Sciatic nerve (tissue), 2 donors: Measurements from ENCODE around the gene RPS6KA2. TPM values are rescaled to one million over a fixed set of nuclear protein-coding genes. Genes with fewer than 3 reads are reported as not detected.
"Not testable (repeated sequence)": the region's sequence is repeated elsewhere in the genome, so short reads cannot be mapped to it uniquely, and the experiment has no call there.

Experiments used
- ATAC-seq: fragments of 200-7000 bp; cut with Tn5 transposase; one replicate; pipeline ENCODE4 v1.9.1; 2020; ENCODE audit warnings: mild to moderate bottlenecking, moderate library complexity
- DNase-seq: peaks from one replicate; pipeline ENCODE4 v3.0.0-alpha.2; 2020; ENCODE audit warnings: low spot score
- intact Hi-C: fragments of 100-400 bp; cut with DNase I; formaldehyde crosslinking; loops from one replicate; pipeline ENCODE4 v1.14.2; 2022
- total RNA-seq: library from RNA; stranded (reverse); fragmentation: NEBNext Ultra II Directional; extraction: Animal tissue kit (Norgen Biotek cat#: 25700); gene quantifications from one replicate; pipeline ENCODE4 v1.2.1, GENCODE V29; 2021
- donor health status: DM: no; HTN: no; CAD: no.
- donor health status: DM: no; HTN: no; CAD: no.

Gene RPS6KA2
- total RNA-seq, 1 donor from 2014 or later: 69.9 TPM

DNA sequence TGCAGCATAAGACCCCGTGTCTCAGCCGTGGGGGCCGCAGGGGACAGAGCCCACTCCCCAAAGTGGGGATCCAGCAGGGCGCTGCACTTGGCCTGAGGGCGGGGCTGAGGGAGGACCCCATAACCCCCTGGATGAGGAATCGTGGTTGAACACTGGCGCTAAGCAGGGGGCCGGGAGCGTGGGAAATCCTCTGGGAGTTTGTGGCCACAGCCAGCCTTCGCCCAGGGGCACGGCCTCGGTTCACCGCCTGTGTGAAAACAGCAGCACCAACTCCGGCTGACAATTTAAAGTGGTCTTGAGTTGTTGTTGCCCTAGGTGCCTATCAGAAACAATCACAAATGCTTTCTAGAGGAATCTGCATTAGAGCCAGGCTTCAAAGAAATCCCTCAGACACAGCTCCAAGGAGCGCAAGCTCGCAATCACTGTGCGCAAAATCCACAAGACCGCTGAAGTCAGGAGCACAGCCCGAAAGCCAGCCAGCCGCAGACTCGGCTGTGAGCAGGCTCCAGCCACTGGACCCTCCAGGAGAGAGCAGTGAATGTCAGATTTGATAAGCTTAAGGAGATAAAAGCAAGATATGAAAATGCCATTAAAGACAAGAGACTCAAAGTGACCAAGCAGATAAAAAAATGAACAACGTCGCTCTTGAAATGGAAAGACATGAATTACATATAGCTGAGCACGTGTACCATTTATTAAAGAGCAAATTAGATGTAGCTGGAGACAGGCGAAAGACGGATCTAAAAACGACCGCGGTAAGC, 10.9 kb upstream of the RPS6KA2 start:
- DNase-seq (no peak), ATAC-seq (no peak)
- intact Hi-C loops: no loop called here

DNA sequence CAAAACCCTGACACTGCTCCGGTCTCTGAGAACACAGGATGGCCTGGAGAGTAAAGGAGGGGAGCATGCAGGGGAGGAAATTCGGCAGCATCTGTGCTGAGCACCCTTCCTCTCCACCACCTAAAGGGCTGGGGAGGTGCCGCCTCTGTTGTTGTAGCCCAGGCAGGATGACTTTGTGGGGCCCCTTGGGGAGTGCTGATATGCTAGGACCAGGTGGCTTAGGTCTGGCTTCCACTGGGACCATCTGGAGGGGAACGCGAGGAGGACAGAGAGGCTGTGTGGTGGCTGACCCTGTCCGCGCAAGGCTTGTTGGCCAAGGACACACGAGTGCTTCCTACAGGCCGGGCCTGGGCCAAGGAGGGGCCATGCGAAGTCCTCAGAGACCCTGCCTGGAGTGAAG, 9.9 kb upstream of the RPS6KA2 start:
- DNase-seq: no peak
- intact Hi-C loops: no loop called here
- ATAC-seq: no peak

DNA sequence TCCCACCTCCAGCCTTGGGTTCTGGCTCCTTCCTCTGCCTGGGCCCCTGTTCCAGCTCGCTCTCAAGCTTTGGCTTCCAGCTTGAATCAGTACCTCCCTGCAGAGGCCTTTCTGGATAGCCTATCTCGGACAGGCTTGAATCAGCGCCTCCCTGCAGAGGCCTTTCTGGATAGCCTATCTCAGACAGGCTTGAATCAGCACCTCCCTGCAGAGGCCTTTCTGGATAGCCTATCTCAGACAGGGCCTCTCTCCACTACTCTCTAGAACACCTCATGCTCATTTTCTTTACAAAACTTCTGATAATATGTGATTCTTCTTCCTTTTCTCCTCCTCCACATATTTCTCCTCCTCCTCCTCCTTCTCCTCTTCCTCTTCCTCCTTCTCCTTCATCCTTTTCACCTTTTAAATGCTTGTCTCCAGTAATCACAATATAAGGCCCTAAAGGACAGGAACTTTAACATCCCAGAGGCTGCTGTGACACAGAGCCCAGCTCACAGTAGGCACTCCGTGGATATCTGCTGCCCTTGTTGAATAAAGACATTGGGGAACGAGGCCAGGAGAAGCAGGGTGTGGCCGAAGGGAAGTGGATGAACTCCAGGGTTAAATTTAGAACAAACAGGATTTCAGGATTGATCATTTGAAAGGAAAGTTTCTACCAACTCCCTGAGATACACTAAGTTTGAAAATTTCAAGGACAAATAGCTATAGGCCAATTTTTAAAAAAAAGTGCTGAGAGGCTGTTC, 9.3 kb upstream of the RPS6KA2 start:
- DNase-seq: no peak
- intact Hi-C loops: no loop called here
- no peak for ATAC-seq

DNA sequence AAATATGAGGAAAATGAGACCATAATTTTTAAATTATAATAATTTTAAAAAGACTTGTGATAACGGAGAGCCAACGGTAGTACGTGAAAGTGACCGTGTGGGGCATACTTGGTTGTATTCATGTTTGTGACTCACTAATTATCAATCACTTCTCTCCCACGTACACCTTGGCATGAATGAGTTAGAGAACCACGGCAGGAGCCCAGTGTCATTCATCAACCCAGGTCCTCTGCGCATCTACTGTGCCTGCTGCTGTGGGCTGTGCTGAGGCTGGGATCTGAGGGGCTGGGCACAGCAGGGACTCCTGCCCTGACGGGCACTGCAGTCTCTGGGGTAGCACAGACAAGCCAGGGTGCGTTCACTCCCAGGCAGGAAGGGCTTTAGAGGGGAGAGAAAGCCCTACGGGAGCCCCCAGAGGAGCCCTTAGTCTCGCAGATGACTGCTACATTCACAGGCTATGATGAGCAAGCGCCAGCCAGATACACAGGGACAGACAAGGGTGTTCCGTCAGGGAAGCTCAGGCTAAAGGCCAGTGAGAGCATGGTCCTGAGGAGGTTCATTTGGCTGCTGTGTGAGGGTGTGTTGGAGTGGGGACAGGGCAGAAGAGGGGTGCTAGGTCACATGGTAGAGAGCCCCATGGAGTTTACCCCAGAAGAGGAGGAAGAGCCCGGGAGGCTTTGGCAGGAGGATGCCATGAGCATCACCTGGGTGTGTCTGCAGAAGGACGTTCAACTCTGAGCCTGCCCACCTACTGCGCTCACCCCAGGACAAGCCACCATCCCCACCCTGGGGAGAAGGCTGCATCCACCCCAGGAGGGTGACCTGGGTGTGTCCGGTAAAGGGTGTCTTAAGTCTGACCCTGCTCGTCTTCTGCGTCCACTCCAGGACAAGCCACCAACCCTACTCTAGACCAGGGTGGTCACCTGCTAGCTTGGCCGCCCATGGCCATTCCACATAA, 8.2 kb upstream of the RPS6KA2 start:
- DNase-seq (no peak), ATAC-seq (no peak)
- intact Hi-C loops: no loop called here

DNA sequence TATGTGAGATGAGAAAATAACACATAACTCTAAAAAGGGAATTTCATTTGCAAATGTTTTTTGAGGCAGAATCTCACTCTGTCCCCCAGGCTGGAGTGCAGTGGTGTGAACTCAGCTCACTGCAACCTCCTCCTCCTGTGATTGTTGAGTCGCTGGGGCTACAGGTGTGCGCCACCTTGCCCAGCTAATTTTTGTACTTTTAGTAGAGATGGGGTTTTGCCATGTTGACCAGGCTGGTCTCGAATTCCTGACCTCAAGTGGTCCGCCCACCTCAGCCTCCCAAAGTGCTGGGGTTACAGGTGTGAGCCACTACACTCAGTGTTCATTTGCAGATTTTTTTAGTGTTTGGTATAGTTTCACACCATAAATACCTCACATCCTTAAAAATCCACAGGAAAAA, 7.5 kb upstream of the RPS6KA2 start:
- intact Hi-C loops, DNase-seq, ATAC-seq: not testable (repeated sequence)

DNA sequence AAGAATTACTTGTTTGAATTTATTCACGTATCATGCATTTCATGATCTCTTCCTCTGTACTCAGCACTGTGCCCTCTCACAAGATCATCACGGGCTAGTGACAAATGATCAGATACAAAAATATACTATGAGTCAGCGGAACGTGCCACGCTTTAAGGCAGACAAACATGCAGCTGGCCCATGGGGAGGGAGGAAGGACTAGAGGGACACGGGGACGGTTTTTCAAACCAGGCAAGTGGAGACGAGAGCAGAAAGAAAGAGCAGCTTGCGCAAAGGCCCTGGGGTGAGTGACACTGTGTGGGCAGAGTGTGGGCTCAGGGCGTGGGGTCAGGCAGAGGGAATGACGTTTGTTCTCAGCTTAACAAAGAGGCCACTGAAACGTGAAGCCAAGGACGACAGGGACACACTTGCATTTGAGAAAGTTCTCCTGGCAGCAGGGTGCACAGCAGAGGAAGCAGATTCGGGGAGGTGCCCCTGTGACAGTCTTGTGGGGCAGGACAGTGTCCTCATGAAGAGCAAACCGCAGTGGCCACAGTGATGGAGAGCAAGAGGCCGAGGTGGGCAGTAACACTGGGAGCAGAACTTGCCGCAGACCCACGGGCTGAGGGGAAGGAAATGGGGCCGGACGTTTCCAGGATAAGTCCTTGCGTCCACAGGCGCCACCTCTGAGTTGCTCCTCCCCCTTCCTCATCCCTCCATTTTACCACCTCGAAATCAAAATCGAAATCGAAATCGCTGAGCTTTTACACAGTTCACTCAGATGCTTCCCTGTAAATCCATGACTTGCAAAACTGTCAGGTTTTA, 6.9 kb upstream of the RPS6KA2 start:
- ATAC-seq (peak; percentile 51), DNase-seq (no peak)
- intact Hi-C loops: no loop called here

DNA sequence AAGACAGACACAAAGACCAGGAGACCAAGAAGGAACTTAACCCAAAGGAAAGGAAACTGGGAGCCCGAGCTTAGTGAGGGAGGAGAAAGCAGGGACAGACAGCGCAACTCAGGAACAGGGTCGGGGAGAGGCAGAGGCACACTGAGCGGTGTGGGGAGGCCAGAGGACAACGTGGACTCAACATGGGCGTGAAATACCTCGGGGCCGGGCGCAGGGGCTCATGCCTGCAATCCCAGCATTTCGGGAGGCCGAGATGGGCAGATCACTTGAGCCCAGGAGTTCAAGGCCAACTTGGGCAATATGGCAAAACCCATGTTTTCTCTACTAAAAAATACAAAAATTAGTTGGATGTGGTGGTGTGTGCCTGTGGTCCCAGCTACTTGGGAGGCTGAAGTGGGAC, 5.7 kb upstream of the RPS6KA2 start:
- ATAC-seq (no peak), DNase-seq (no peak)
- intact Hi-C loops: no loop called here

DNA sequence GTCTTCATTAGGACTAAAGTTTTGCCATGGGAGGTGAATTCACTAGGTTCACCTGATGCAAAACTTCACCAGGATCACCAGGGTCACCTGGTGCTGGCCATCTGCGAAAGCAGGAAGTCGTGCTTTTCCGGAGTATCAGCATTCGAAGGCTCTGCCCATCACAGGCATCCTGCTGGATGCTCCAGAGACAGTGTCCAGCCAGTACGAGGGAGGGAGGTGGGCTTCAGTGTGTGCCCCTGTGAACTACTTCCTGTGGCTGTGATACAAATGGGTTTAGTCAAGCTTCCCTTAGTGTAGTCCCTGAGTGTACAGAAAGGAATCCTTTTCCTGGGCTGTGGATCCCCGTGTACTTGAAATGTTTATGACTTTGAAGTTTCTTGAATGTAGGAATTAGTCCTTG, 3.4 kb upstream of the RPS6KA2 start:
- DNase-seq: no peak
- intact Hi-C loops: no loop called here
- no peak for ATAC-seq

DNA sequence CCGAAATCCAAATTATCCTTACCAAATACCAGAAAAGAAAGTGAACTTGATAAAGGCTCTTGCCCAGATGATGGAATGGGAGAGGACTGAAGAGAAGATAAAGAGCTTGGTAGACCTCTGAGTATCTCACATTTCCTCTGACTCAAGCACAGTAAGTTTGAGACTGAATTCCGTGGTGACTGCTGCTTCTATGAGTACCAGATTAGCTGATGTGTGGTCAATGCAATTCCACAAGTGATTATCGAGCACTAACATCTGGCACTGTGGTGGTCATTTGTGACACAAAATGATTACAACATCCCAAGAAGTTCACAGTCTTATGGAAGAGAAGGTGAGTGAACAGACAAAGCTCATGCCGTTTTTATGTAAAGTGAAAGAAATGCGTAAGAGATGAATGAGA, 2.6 kb upstream of the RPS6KA2 start:
- intact Hi-C loops: no loop called here
- no peak for ATAC-seq
- no peak for DNase-seq

DNA sequence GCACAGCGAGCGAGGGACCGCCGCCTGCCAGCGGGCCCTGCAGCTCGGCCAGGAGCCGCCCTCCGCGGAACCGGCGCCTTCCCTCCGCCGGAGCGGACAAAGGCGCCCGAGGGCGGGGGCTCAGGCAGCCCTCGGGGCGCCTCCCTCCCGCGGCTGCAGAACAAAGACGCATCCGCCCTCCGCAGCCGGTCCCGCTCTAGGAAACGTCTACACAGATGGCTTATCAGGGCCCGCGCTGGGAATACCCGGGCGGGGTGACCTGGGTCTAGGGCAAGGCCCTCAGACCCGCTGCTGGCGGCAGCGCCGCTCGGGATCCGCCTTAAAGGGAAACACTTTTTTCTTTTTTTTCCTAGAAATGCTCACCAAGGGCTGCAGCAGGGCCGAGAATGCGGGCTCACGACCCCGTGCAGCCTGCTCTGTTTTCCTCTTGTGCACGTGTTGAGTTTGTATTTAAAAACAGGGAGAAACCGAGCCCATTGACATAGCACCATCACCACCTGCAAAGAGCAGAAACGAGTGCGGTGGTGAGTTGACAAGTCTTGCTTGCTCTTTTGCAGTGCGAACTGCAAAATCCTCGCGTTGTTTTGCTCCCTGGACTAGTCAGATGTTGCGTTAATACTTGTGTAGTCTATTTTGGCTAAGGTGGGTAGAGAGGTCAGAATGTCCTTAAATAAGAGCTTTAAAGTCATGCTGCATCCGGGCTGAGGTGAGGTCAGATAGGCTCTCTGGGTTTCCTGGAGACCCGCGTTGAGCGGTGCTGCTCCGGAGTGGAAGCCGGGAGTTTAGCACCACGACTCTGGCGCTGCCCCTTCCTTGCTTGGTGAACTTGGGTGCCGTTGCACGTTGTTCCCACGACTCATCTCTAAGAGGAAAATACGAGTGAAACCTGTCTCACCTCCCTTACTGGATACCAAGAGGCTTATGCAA, 1.1 kb upstream of the RPS6KA2 start:
- ATAC-seq: peak; percentile 12
- peak; percentile 80 for DNase-seq
- intact Hi-C loops: no loop called here

DNA sequence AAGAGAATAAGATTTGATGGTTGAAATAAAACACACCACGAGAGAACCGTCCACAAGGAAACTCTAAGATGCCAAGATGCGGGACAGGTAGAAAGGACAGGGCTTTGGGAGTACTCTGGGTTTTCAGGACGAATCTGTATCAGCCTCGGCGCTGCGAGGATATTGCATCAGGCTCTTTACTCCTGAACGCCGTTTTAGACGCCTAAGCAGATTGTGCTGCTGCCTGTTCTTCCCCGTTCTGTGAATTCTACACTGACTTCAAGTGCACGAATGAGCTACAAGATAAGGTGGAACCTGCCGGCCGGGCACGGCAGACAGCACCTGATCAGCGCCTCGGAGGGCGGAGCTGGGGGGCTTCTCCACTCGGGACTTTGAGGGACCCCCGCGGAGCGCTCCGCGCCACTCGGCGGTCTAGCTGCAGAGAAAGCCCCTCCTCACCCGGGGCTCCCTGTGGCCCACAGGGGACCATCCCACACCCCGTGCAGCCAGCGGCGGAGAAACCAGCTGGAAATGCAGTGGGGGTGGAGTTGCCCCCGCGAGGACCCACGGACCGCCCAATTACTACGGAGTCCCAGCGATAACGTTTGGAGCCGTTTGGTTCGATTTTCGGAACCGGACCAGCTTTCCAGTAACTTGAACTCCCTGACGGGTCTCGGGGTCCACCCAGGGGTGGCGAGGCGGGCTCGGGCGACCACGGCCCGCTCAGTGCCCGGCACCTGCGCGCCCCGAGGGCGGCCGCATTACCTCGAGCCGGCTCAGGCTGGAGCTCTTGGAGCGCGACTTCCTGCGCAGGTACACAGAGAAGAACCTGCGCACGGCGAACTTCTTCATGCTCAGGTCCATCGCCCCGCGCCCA, 646 bp downstream of the RPS6KA2 start:
- intact Hi-C loops: no loop called here
- DNase-seq (peak; percentile 74), ATAC-seq (no peak)

DNA sequence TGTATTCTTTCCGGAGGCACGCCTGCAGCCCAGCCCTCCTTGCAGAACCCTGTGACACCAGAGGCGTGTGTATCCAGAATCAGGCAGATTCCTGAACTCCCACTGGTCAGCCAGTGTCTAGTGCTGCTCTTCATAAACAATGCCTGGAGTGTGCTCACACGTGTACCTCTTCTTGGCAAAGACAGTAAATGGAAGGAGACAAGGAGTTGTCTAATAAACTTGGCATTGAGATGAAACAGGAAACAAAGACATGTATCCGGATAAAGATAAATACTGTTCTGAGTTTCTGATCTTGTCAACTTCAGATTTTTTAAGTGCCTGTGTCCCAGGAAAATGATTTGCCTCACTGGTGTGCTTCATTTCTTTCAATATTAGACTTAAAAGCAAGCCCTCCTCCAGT, 1.7 kb downstream of the RPS6KA2 start:
- no peak for ATAC-seq
- intact Hi-C loops: no loop called here
- no peak for DNase-seq

DNA sequence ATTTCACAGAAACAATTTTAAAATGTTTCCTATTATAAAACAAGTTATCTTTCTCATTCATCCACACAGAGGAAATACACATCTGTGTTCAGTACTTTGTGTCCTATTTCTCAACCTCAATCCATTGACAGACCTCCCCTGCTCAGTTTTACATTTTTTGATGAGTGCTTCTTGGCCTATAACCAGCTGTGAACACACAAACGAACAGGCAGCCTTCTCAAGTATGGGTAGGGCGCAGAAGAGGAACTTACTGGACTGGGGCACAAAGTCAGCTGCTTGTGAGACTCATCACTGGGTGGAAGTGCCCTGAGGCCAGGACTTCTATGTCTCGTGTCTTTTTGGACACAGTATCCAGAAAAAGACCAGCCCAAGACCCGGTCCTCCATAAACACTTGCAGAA, 2.8 kb downstream of the RPS6KA2 start:
- intact Hi-C loops: no loop called here
- ATAC-seq: peak; percentile 0
- DNase-seq: no peak

DNA sequence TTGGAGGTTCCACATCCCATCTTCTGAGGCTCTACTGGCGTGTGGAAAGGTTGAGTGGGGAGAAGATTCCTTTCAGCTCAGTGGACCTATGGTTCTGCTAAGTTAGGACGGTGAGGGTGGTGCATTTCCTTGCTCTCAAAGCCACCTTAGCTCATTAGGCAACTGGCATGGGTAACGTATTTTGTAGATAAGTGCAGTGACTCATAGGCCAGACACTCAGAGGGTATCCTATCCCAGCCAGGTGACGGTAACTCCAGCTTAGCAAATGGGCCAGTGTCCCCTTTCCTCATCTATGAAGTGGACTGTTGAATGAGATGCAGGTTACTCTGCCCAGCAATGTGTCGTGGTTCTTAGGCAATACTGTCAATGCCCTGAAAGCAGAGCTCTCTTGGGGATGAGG, 3.7 kb downstream of the RPS6KA2 start:
- DNase-seq: no peak
- ATAC-seq: no peak
- intact Hi-C loops: no loop called here

DNA sequence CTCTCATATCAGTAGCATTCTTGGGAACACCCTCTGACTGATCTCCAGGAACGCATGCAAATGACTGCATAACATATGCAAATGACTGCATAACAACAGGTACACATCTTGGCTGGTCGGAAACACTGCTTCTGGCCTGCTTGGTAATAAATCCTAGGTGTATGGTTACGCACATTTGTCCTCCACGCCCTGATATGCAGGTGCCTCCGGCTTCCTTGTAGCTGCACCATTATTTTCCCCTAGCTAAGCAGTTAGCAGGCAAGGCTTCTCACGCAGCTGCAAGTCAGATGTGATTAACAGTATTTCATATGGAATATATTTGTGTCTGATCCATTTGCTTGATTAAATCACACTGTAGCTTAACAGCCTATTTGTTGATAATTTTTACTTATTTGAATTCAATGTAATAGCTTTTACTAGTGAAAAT, 5.9 kb downstream of the RPS6KA2 start:
- intact Hi-C loops: no loop called here
- ATAC-seq: no peak

DNA sequence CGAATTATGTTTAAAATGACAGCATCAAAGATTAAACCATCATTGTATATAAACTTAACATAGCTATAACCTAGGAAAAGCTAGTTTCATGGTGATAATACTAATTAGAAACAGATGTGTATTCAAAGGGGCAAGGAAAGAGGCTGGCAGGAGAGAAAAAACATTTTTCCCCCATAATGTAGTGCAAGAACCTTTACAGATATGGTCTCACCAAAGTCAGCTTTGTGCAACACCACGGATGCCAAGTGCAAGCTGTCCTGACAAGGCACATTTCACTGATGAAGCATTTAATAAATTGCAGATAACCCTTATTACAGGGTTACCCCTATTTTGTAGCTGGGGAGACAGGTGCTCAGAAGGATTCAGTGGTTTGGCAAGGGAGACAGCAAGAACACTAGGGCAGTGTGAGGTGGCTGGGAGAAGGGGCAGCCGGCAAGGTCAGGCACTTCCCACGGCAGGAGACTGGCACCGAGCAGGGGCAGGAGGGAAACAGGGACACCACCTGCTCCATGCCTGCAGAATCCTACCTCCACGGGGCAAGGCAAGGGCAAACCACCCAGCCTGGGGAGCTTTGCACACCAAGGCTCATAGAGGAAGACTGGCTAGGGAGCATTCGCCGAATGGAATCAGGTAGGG, 6.5 kb downstream of the RPS6KA2 start:
- intact Hi-C loops: no loop called here
- no peak for ATAC-seq
- no peak for DNase-seq

More for the DNA sequence above, 5.9 kb downstream of the RPS6KA2 start:
- DNase-seq: no peak
